ENCODE data around the gene RCL1.

GRCh38 chr9:4838189-4838546 lies 45.4 kb downstream of the RCL1 start:
- TF ChIP-seq CTCF (IDR thresholded peaks at IDR 0.05; ENCODE audit: extremely low read depth in 1 of 2, insufficient read depth in 1 of 2, low read depth in 1 of 2, low read length in 2 of 2) (no peak), POLR2A (IDR thresholded peaks at IDR 0.05; ENCODE audit: low read depth, low read length) (no peak), EZH2 (IDR thresholded peaks at IDR 0.05; ENCODE audit: borderline replicate concordance, low read depth, low read length, severe bottlenecking) (no peak)

All from endothelial cell of umbilical vein (primary cell).